SK-N-SH (cell line): ENCODE results near the gene ZNF563. TPM values are rescaled to one million over a fixed set of nuclear protein-coding genes. Genes with fewer than 3 reads are reported as not detected.

Experiments
- CHD2 ChIP-seq: fragments of 150-350 bp; IDR thresholded peaks from 2 replicates; pipeline ENCODE4 v1.6.1; 2018; ENCODE audit warnings: low read length; ENCODE audit not compliant: partially characterized antibody
- ELF1 ChIP-seq: IDR thresholded peaks from 2 replicates; pipeline ENCODE4 v1.4.0; 2012
- EP300 ChIP-seq, 2 experiments: IDR thresholded peaks; 2 replicates each; pipeline versions ENCODE4 v1.4.0 to v1.6.1; 2012; ENCODE audit warnings: borderline replicate concordance in 1 of 2, low read depth in 1 of 2, low read length in 1 of 2
- FOSL2 ChIP-seq: IDR thresholded peaks from 2 replicates; pipeline ENCODE4 v1.4.0; 2012; ENCODE audit warnings: low read depth, mild to moderate bottlenecking, moderate library complexity, borderline replicate concordance
- FOXJ3 ChIP-seq: sonication (generic); formaldehyde crosslinking; IDR thresholded peaks from 2 replicates; pipeline ENCODE4 v1.5.1; 2020; ENCODE audit warnings: mild to moderate bottlenecking, missing genetic modification reagents
- FOXM1 ChIP-seq: IDR thresholded peaks from 2 replicates; pipeline ENCODE4 v1.4.0; 2012; ENCODE audit warnings: low read depth, mild to moderate bottlenecking
- GATA2 ChIP-seq: sonication (generic); formaldehyde crosslinking; IDR thresholded peaks from 2 replicates; pipeline ENCODE4 v1.5.0; 2020; ENCODE audit warnings: mild to moderate bottlenecking, missing genetic modification reagents
- JUND ChIP-seq: IDR thresholded peaks from 2 replicates; pipeline ENCODE4 v1.4.0; 2012
- MAX ChIP-seq: IDR thresholded peaks from 2 replicates; pipeline ENCODE4 v1.4.0; 2012; ENCODE audit warnings: low read depth
- MXI1 ChIP-seq: IDR thresholded peaks from 2 replicates; pipeline ENCODE4 v1.6.1; 2012; ENCODE audit warnings: mild to moderate bottlenecking, low read depth, low read length, improper control_type of control experiment
- NRF1 ChIP-seq: IDR thresholded peaks from 2 replicates; pipeline ENCODE4 v1.6.1; 2012; ENCODE audit warnings: low read depth, mild to moderate bottlenecking, low read length
- POLR2AphosphoS5 ChIP-seq: IDR thresholded peaks from 2 replicates; pipeline ENCODE4 v1.6.1; 2012; ENCODE audit warnings: low read depth, low read length
- RCOR1 ChIP-seq: fragments of 150-350 bp; IDR thresholded peaks from 2 replicates; pipeline ENCODE4 v1.6.1; 2017; ENCODE audit warnings: antibody characterized with exemption, low read length
- RFX5 ChIP-seq: IDR thresholded peaks from 2 replicates; pipeline ENCODE4 v1.6.1; 2012; ENCODE audit warnings: mild to moderate bottlenecking, improper control_type of control experiment, low read length
- RXRA ChIP-seq: IDR thresholded peaks from 2 replicates; pipeline ENCODE4 v1.4.0; 2012; ENCODE audit warnings: low read depth, mild to moderate bottlenecking, borderline replicate concordance
- SIN3A ChIP-seq: IDR thresholded peaks from 2 replicates; pipeline ENCODE4 v1.6.1; 2012; ENCODE audit warnings: low read depth, mild to moderate bottlenecking, low read length, moderate library complexity, borderline replicate concordance
- TAF1 ChIP-seq: IDR thresholded peaks from 2 replicates; pipeline ENCODE4 v1.6.1; 2012; ENCODE audit warnings: low read depth, mild to moderate bottlenecking, low read length, moderate library complexity, borderline replicate concordance
- TCF12 ChIP-seq: IDR thresholded peaks from 2 replicates; pipeline ENCODE4 v1.4.0; 2012
- TEAD4 ChIP-seq: IDR thresholded peaks from 2 replicates; pipeline ENCODE4 v1.4.0; 2012; ENCODE audit warnings: mild to moderate bottlenecking, borderline replicate concordance; ENCODE audit not compliant: insufficient read depth
- USF1 ChIP-seq: IDR thresholded peaks from 2 replicates; pipeline ENCODE4 v1.4.0; 2012; ENCODE audit warnings: low read depth, borderline replicate concordance
- USF2 ChIP-seq: fragments of 150-350 bp; IDR thresholded peaks from 2 replicates; pipeline ENCODE4 v1.6.1; 2017; ENCODE audit warnings: antibody characterized with exemption, low read length, low read depth, borderline replicate concordance
- ZBTB33 ChIP-seq: IDR thresholded peaks from 2 replicates; pipeline ENCODE4 v1.4.0; 2012; ENCODE audit warnings: low read depth, borderline replicate concordance
- polyA plus RNA-seq, 3 experiments: library from polyadenylated mRNA; depleted of rRNA; stranded (reverse); fragments of >200 nt; gene quantifications; 2 replicates each; pipeline ENCODE4 v1.2.3, GENCODE V29; 2012
- TF ChIP-seq, protein P1 (sequence below): IDR thresholded peaks from 2 replicates; pipeline ENCODE4; 2012

The ZNF563 gene
- polyA plus RNA-seq, 1 of the 3 experiments (the other 2 are of a cell fraction): 0.99 TPM

DNA sequence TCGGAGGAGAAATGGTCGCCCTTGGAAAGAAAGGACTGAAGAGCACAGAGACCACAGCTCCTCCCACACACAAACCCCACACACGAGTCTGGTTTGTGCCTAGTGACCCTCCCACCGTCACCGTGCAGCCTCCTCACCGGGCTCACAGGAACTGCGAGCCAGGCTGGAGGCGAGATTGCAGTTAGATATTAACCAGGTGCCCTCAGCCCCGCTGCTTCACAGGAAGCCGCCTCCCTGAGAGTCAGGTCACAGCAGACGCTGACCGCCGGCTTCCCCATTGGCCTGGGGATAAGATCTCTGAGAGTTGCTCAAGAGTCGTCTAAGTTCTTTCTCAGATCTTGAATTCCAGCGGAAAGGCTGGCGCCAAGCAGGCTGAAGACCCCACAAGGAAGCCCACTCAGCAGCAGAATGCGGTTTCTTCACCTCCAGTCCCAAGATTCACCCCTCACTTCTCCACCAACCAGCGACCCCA is 39.6 kb downstream of the ZNF563 start (continued):
- TF ChIP-seq ZBTB33: no peak
- TF ChIP-seq ELF1: no peak
- peak; percentile 64 for TF ChIP-seq GATA2
- TF ChIP-seq RFX5: no peak
- 0 out of 2 replicates have a peak, but pooled peaks have one; percentile 17 for TF ChIP-seq POLR2AphosphoS5
- no peak for TF ChIP-seq USF1
- TF ChIP-seq NRF1: no peak
- TF ChIP-seq JUND: no peak
- peak; percentile 56 for TF ChIP-seq MXI1
- TF ChIP-seq RXRA: no peak
- TF ChIP-seq TCF12: peak; percentile 40; the same call in 1 of the 2 replicates
- no peak for TF ChIP-seq RCOR1
- TF ChIP-seq USF2: no peak
- no peak for TF ChIP-seq MAX
- no peak for TF ChIP-seq FOSL2
- TF ChIP-seq FOXJ3 (CRISPR knock-in tag): no peak
- no peak for TF ChIP-seq EP300 (IDR thresholded peaks at IDR 0.05; ENCODE audit: borderline replicate concordance in 1 of 2, low read depth in 1 of 2, low read length in 1 of 2)
- TF ChIP-seq CHD2: no peak
- no peak for TF ChIP-seq FOXM1
- peak; percentile 41; the same call in 1 of the 2 replicates for TF ChIP-seq TAF1
- TF ChIP-seq SIN3A: no peak
- no peak for TF ChIP-seq TEAD4
- TF ChIP-seq, protein P1, sequence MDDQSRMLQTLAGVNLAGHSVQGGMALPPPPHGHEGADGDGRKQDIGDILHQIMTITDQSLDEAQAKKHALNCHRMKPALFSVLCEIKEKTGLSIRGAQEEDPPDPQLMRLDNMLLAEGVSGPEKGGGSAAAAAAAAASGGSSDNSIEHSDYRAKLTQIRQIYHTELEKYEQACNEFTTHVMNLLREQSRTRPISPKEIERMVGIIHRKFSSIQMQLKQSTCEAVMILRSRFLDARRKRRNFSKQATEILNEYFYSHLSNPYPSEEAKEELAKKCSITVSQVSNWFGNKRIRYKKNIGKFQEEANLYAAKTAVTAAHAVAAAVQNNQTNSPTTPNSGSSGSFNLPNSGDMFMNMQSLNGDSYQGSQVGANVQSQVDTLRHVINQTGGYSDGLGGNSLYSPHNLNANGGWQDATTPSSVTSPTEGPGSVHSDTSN: no peak
